Memory B cell (primary cell): ENCODE data around the gene SLFN12L.
"Not testable (repeated sequence)": the region's sequence is repeated elsewhere in the genome, so short reads cannot be mapped to it uniquely, and the experiment has no call there.

Experiments
- ATAC-seq: fragments of 150-1000 bp; cut with Tn5 transposase; 2 replicates; pipeline ENCODE4 v1.10.0; 2021; ENCODE audit warnings: low read depth, mild to moderate bottlenecking, moderate library complexity
- DNase-seq, 2 donors: peaks; one replicate each; pipeline ENCODE4 v3.0.0; 2022; ENCODE audit warnings: low spot score in 2 of 2
- H3K27ac Mint-ChIP-seq: one replicate; pipeline ENCODE4 v1.8.0; 2022; ENCODE audit warnings: mild to moderate bottlenecking, moderate library complexity, mixed read lengths
- H3K27me3 Mint-ChIP-seq: one replicate; pipeline ENCODE4 v1.8.0; 2022; ENCODE audit warnings: mixed read lengths
- H3K36me3 Mint-ChIP-seq: one replicate; pipeline ENCODE4 v1.8.0; 2022; ENCODE audit warnings: mild to moderate bottlenecking, mixed read lengths
- H3K4me1 Mint-ChIP-seq: one replicate; pipeline ENCODE4 v1.8.0; 2022; ENCODE audit warnings: mixed read lengths
- H3K4me3 Mint-ChIP-seq: one replicate; pipeline ENCODE4 v1.8.0; 2022; ENCODE audit warnings: mild to moderate bottlenecking, moderate library complexity, mixed read lengths
- H3K9me3 Mint-ChIP-seq: one replicate; pipeline ENCODE4 v1.8.0; 2022; ENCODE audit warnings: mixed read lengths

SLFN12L gene

DNA sequence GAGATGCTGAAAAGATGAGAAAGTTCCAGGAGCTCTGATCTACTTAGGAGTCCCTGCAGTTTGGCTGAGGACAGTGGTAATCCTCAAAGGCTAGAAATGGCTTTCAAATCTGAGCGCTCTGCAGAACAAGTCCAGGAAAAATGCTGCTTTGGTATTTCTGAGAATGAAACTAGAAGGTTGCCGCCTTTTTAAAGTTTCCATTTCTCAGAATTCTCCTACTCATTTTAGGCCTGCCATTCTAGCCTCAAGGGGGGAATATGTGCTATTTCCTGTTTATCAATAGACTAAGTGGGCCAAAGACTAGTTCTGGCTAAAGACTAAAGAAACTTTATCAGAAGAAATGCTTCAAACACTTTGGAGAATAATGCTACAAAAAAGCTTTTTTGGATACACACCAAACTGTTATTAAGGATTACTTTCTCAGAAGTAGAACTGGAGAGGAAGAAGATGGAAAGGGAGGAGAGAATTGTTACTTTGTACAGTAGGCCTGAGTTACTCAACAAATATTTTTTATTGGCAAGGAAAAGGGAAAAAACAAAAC, at the start of gene SLFN12L:
Gene SLFN12L, minus strand, starts transcription at position 78 of the 541 bp plus-strand sequence. CDS start 15,314 bp downstream, outside the sequence.
- DNase-seq (no peak), ATAC-seq (no peak)
- H3K9me3 Mint-ChIP-seq: no peaks in the 10 kb centered on the region
- peak within 1 kb of the TSS; percentile 72 for H3K27ac Mint-ChIP-seq
- no peaks in the 10 kb centered on the region for H3K36me3 Mint-ChIP-seq
- no peaks in the 10 kb centered on the region for H3K27me3 Mint-ChIP-seq
- peaks cover 26% of the 10 kb centered on the region for H3K4me1 Mint-ChIP-seq
- peak within 1 kb of the TSS; percentile 52 for H3K4me3 Mint-ChIP-seq

DNA sequence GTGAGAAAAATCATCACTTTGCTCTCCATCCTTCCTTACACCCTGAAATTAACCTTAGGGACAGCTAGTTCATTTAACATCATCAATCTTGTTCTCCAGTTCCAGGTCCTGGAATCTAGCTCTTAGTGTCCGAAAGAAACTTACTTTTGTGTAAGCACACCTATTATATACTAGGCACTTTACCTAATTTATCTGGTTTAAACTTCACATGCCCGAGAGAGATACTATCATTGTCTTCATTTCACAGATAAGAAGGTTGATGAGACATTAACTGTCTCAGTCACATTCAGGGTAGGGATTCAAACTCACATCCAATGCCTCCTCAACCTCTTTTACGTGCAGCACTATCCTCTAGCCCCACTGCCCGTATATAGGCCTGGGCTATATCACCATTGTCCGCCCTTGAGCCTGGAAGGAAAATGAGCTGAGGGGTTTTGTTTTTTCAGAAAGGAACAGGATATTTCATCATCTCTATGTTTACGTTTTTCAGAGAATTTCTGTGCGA, 49.1 kb upstream of the SLFN12L start:
- H3K4me3 Mint-ChIP-seq: peak overlapping the region; percentile 97
- ATAC-seq: peak; percentile 2
- peaks cover 3% of the 10 kb centered on the region for H3K36me3 Mint-ChIP-seq
- no peaks in the 10 kb centered on the region for H3K9me3 Mint-ChIP-seq
- H3K27ac Mint-ChIP-seq: peak overlapping the region; percentile 99
- no peak for DNase-seq
- peaks cover 21% of the 10 kb centered on the region for H3K4me1 Mint-ChIP-seq
- no peaks in the 10 kb centered on the region for H3K27me3 Mint-ChIP-seq

DNA sequence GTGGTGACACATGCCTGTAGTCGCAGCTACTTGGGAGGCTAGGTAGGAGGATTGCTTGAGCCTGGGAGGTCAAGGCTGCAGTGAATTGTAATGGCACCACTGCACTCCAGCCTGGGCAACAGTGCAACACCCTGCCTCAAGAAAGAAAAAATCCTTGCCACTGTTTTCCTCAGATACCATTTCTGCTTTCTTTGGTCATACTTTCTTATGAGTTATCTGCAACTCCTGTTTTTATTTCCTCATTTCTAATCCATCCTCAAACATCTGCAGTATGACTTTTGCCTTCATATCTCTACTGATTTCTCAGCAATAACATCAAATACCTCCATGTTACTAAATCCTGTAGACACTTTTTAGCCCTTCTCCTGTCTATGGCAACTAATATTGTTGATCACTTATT, 46.6 kb upstream of the SLFN12L start:
- Mint-ChIP-seq H3K27ac (no peak overlapping the region), H3K36me3 (peaks cover 3% of the 10 kb centered on the region), H3K4me3 (no peak overlapping the region), H3K27me3 (no peaks in the 10 kb centered on the region), H3K4me1 (peaks cover 14% of the 10 kb centered on the region), H3K9me3 (no peaks in the 10 kb centered on the region)
- ATAC-seq: no peak
- DNase-seq: no peak

DNA sequence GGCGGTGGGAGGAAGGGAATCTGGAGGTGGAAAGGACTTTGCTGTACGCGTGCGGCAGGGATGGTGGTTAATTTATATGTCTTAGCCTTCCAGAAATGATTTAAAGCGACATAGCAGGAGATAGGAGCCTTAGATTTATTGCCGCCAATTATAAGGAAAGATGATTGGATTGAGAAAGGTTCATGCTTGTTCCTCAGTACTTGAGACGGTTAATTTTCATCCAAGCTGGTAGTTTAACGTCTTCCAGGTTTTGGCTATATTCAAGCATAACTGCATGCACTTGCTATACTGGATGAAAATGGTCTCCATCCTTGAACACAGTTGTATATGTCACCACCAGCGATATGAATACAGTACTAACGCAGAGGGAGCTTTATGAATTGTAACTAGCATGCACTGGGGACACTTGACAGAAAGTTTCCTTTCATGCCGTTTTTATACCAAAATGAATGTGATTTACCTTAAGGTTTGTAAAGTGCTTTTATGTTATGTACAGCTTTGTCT, 41.5 kb upstream of the SLFN12L start:
- peaks cover 5% of the 10 kb centered on the region for H3K36me3 Mint-ChIP-seq
- H3K9me3 Mint-ChIP-seq: no peaks in the 10 kb centered on the region

DNA sequence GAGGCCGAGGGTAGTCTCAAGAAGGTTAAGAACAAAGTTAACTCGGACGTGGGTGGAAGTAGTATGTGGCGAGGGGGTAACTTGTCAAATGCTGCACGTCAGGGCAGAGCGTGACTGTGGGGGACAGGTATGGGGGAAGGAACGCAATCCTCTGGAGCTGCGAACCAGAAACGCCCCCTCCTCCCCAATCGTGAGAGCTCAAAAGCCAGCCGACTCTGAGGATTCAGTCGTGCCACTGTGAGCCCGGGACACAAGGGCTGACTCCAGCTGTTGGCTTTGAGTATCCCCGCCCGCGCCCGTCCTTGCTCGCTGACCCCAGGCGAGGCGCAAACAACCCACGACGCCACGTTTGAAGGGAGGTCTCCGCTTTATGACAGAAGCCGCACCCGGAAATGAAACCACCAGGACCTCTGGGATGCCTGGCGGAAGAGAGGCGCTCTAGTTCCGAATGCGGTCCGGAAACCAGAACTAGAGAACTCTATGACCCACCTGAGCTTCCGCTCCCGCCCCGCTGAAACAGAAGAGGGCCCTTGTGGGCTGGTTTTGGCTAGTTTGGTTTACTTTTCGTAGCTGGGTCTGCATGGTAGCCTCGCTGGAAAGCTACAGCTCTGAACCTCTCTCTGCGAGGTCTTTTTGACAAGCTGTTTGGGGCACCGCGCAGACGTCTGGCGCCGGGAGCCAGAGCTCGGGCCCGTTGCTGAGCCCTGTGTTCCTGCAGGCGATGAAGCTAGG, 40.9 kb upstream of the SLFN12L start, which contains the start of gene PEX12:
Gene PEX12, minus strand, starts transcription at position 375 of the 732 bp plus-strand sequence. CDS start 550 bp downstream, outside the sequence.
- DNase-seq (peak; percentile 71 to 79), ATAC-seq (peak; percentile 98)
- H3K4me3 Mint-ChIP-seq: peak within 1 kb of the TSS; percentile 99
- peak within 1 kb of the TSS; percentile 97 for H3K27ac Mint-ChIP-seq
- no peaks in the 10 kb centered on the region for H3K27me3 Mint-ChIP-seq
- H3K36me3 Mint-ChIP-seq: peaks cover 5% of the 10 kb centered on the region
- H3K9me3 Mint-ChIP-seq: no peaks in the 10 kb centered on the region
- H3K4me1 Mint-ChIP-seq: peaks cover 10% of the 10 kb centered on the region

More for the DNA sequence above, 41.5 kb upstream of the SLFN12L start:
- ATAC-seq: no peak
- Mint-ChIP-seq H3K27ac (peak overlapping the region; percentile 97), H3K4me3 (peak overlapping the region; percentile 99), H3K27me3 (no peaks in the 10 kb centered on the region), H3K4me1 (peaks cover 10% of the 10 kb centered on the region)
- DNase-seq: no peak

DNA sequence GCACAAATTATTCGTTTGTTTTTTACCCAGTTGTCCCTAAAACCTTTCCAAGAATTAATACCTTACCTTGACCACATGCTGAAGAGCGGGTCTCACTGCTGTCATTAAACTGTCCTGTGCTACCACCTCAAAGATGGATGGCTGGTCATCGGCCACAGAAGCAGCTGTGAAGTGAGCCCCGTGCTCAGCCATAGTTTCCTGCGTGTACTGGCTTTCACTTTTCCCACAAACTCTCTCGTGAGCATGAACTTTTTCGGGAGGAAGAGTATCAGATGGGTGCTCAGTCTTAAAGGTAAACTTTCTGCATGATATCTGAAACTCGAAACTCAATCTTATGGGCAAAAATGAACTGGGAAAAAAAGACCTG, 40.3 kb upstream of the SLFN12L start:
- Mint-ChIP-seq H3K9me3 (no peaks in the 10 kb centered on the region), H3K36me3 (peaks cover 5% of the 10 kb centered on the region), H3K27ac (peak overlapping the region; percentile 97), H3K4me1 (peaks cover 10% of the 10 kb centered on the region), H3K4me3 (peak overlapping the region; percentile 99), H3K27me3 (no peaks in the 10 kb centered on the region)
- DNase-seq (no peak), ATAC-seq (no peak)

DNA sequence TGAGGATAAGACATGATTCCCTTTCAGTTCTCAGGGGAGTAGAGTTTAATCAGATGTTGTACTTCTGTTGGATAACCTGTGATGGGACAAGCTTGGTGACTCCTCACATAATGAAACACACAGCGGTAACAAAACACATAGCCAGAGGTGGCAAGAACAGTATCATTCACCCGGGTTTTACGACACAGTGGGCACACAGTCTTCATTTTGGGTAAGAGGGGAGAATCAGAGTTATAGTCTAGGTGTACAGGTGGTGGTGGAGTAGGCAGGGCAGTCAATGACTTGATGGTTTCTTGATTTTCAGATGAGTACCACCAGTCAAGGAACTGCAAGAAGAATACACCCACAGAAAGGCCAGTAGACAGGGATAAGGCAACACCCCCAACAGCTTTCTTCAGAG, 38.3 kb upstream of the SLFN12L start:
- no peak overlapping the region for H3K4me3 Mint-ChIP-seq
- ATAC-seq: no peak
- H3K27ac Mint-ChIP-seq: peak overlapping the region; percentile 38

DNA sequence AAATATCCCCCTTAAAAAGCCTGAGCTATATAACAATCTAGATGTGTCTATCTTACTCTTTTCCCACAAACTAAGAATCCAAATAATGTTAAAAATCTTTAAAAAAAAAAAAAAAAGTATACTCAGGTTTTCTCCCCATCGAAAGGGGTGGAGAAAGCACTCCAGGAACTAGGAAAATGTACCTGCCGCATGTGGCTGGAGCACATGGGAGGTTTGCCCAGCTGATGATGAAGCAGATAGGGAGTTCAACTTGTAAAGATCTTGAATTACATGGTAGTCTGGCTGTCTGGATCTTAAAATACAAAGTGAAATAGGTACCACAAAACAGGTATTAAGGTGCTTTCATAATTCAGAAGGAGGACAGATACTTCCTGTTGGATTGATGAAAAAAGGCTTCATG, 31.9 kb upstream of the SLFN12L start:
- Mint-ChIP-seq H3K27ac (no peak overlapping the region), H3K36me3 (no peaks in the 10 kb centered on the region), H3K9me3 (no peaks in the 10 kb centered on the region), H3K27me3 (no peaks in the 10 kb centered on the region), H3K4me3 (peak overlapping the region; percentile 52), H3K4me1 (peaks cover 23% of the 10 kb centered on the region)
- ATAC-seq (no peak), DNase-seq (no peak)

More for the DNA sequence above, 38.3 kb upstream of the SLFN12L start:
- Mint-ChIP-seq H3K36me3 (peaks cover 5% of the 10 kb centered on the region), H3K27me3 (no peaks in the 10 kb centered on the region), H3K4me1 (peaks cover 10% of the 10 kb centered on the region), H3K9me3 (no peaks in the 10 kb centered on the region)
- no peak for DNase-seq

DNA sequence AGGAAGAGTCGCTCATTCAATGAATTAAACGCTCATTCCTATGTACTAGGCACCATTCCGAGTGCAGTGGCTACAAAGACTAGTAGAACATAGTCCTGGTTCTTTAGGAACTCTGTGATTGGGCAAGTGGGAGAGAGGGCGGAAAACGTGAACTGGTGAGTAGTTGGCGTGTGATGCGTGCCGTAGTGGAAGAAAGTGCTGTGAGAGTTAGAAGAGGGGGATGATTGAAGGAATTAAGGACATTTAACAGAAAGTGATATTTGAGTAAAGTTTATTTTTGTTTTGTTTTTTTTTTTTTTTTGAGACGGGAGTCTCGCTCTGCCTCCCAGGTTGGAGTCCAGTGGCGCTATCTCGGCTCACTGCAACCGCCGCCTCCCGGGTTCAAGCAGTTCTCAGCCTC, 31.1 kb upstream of the SLFN12L start:
- peaks cover 23% of the 10 kb centered on the region for H3K4me1 Mint-ChIP-seq
- DNase-seq: no peak
- no peak for ATAC-seq
- peak overlapping the region; percentile 99 for H3K4me3 Mint-ChIP-seq
- no peaks in the 10 kb centered on the region for H3K27me3 Mint-ChIP-seq
- peak overlapping the region; percentile 92 for H3K27ac Mint-ChIP-seq
- no peaks in the 10 kb centered on the region for H3K9me3 Mint-ChIP-seq
- no peaks in the 10 kb centered on the region for H3K36me3 Mint-ChIP-seq

DNA sequence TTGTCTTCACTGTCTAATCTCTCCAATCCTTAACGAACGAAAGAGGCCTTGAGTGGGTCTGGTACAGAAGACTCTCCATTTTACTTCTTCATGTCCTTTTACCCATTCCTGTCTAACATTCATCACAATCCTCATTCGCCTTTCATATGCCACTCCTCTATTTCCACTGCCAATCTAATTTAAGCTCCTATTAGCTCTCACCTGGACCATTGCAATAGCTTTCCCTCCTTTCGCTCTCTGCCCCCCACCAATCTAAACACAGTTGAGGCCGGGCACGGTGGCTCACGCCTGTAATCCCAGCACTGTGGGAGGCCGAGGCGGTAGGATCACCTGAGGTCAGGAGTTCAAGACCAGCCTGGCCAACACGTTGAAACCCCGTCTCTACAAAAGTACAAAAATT, 29.5 kb upstream of the SLFN12L start:
- peak overlapping the region; percentile 99 for H3K4me3 Mint-ChIP-seq
- no peak for DNase-seq
- no peak overlapping the region for H3K27ac Mint-ChIP-seq
- no peaks in the 10 kb centered on the region for H3K9me3 Mint-ChIP-seq
- no peaks in the 10 kb centered on the region for H3K36me3 Mint-ChIP-seq
- no peaks in the 10 kb centered on the region for H3K27me3 Mint-ChIP-seq
- peaks cover 23% of the 10 kb centered on the region for H3K4me1 Mint-ChIP-seq
- no peak for ATAC-seq

DNA sequence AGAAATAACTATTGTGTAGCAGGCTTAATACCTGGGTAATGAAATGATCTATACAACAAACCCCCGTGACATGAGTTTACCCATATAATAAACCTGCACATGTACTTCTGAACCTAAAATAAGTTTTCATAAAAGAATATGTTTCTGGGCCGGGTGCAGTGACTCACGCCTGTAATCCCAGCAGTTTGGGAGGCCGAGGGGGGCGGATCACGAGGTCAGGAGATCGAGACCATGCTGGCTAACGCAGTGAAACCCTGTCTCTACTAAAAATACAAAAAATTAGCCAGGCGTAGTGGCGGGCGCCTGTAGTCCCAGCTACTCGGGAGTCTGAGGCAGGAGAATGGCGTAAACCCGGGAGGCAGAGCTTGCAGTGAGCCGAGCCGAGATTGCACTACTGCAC, 25.7 kb upstream of the SLFN12L start:
- DNase-seq, H3K4me1 Mint-ChIP-seq, ATAC-seq, H3K36me3 Mint-ChIP-seq, H3K9me3 Mint-ChIP-seq, H3K27me3 Mint-ChIP-seq, H3K4me3 Mint-ChIP-seq, H3K27ac Mint-ChIP-seq: not testable (repeated sequence)

DNA sequence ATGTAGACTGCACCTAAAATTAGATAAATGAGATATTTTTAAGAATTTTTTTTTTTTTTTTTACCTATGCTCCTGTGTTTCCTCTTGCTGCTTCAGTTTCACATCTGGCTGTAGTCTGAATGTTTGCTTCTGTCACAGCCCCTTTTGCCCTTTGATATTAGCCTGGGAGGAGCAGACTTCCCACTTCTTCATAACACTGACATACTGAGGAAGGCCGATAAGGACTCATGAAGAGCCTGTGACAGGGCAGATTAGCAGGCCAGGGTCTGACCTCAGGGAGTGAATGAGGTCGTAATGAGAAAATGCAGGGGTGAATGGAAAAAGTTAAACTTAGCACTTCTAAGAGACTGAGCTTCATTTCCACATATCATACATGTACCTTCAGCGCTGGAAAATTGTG, 23.2 kb upstream of the SLFN12L start, which contains the start of gene SLFN14:
Gene SLFN14, minus strand, starts transcription at position 117 of the 400 bp plus-strand sequence. CDS start 2,757 bp downstream, outside the sequence.
- no peaks in the 10 kb centered on the region for H3K9me3 Mint-ChIP-seq
- peaks cover 9% of the 10 kb centered on the region for H3K27me3 Mint-ChIP-seq
- ATAC-seq (no peak), DNase-seq (no peak)
- H3K4me1 Mint-ChIP-seq: no peaks in the 10 kb centered on the region
- H3K27ac Mint-ChIP-seq: no peak within 1 kb of the TSS
- H3K4me3 Mint-ChIP-seq: no peak within 1 kb of the TSS
- H3K36me3 Mint-ChIP-seq: no peaks in the 10 kb centered on the region

DNA sequence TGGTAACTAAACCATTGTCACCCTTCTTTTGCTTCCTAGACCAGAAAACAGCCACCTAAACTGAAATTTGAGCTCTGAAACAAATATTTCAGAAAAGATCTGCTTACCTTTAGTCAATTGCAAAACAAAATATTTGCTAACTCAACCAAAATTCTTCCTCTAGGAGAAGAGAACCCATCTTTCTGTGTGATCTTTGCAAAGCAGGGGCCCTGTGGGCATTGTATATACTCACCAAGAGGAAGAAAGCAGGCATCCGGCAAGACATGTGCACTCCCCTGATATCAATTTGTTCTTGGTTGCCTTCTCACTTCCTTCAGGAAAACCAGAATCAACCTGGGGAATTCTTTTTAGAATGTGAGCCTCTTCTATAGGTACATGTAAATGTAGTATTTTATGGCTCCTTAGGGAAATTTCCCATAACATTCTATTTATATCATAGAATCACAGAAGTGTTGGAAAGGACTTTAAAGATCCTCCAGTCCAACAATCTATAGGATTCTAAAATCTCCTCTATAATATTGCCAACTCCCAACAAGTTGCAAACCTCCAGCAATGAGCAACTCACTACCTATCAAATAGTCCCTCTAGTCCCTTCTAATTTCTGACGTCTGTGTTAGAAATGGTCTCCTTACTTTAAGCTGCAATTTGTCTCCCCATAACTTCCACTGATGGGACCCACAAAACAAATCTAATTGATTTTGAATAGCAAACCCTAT, 22.2 kb upstream of the SLFN12L start:
- H3K4me1 Mint-ChIP-seq: no peaks in the 10 kb centered on the region
- DNase-seq (no peak), ATAC-seq (no peak)
- H3K4me3 Mint-ChIP-seq: no peak overlapping the region
- H3K36me3 Mint-ChIP-seq: no peaks in the 10 kb centered on the region
- no peak overlapping the region for H3K27ac Mint-ChIP-seq
- H3K9me3 Mint-ChIP-seq: no peaks in the 10 kb centered on the region
- peaks cover 11% of the 10 kb centered on the region for H3K27me3 Mint-ChIP-seq

DNA sequence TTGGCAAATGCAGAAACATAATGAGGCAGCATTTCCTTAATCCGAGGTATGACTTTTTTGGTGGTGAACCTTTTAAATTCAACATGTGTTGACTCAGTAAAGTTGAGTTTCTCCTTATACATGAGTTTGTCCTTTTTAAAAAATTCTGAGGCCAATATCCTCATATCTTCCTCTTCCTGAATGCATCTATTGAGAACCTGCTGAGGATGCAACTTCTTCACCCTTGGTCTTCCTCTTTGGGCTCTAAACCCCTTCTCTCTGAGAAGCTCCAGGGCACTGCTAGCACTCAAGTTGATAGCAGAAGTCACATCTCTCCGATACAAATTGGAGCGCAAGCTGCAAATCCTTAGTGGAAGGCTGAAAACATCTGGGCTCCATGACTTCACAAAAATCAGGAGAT, 19.9 kb upstream of the SLFN12L start:
- H3K27me3 Mint-ChIP-seq: peaks cover 11% of the 10 kb centered on the region
- H3K4me1 Mint-ChIP-seq: no peaks in the 10 kb centered on the region
- no peak overlapping the region for H3K4me3 Mint-ChIP-seq
- H3K36me3 Mint-ChIP-seq: no peaks in the 10 kb centered on the region
- no peaks in the 10 kb centered on the region for H3K9me3 Mint-ChIP-seq
- ATAC-seq: no peak
- no peak for DNase-seq
- H3K27ac Mint-ChIP-seq: no peak overlapping the region
